ENCODE data around the gene MYO1C.

DNA sequence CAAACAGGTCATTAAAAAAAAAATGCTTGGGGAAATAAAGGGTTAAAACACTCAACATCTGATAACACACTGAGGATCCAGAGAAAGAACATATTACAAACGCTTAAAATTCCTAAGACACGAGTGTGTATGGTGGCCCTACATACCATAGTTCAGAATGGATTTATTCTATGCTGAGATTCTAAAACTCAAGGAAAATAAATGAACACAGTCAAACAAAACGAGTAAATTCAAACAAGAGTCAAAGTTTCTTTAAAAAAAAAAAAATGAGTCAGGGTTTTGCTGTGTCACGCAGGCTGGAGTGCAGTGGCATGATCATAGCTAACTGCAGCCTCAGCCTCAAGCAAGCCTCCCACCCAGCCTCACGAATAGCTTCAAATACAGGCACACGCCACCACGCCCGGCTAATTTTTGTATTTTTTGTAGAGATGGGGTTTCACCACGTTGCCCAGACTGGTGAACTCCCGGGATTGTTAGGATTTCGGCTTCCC, 53.8 kb downstream of the MYO1C start:
- TF ChIP-seq EZH2 (IDR thresholded peaks at IDR 0.05; ENCODE audit: insufficient read depth, poor library complexity, severe bottlenecking) (no peak), EZH2phosphoT487 (IDR thresholded peaks at IDR 0.05; ENCODE audit: insufficient read depth, low read depth) (no peak)
